Measurements from ENCODE around the gene CACNA2D3. TPM values are rescaled to one million over a fixed set of nuclear protein-coding genes. Genes with fewer than 3 reads are reported as not detected.

Gene CACNA2D3
- polyA plus RNA-seq, 12 donors, result 1.3 to 4.9 (median 3.1) TPM; not detected in 2

DNA sequence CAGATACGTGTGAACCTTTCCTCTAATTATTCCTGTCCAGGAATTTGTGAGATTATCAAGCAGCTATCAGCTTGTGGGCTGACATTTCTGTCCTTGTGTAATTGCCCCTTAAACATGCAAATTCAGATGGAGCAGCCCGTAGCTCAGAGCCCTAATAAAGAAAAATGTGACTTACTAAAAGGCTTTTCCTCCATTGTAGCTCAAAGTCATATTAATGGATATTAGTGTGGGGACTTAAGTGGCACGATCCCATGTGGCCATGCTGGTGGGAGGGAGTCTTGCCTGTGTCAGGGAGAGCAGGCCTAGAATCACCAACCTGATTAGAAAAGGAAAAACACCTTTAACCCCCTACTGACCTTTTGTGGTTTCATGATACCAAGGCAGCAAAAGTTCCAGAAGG lies 406.3 kb downstream of the CACNA2D3 start:
- no peak for DNase-seq

DNA sequence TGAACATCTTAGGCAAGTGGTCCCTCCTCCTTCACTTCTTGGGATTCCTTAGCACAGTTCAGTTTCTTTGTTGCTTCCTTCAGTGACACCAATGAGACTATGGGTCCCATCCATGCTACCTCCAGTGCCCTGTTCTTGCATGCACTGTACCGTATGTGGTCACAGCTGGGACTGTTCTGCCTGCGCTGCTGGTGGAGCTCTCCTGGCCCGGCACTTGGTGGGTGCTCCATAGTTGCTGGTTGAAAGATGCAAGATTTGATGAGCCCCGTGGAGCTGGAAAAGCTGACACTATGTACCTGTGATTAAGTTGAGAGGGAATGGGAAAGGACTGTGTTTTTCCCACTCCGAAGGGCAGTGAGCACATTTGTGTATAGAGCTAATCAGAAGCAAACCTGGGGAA lies 407.7 kb downstream of the CACNA2D3 start:
- no peak for DNase-seq

DNA sequence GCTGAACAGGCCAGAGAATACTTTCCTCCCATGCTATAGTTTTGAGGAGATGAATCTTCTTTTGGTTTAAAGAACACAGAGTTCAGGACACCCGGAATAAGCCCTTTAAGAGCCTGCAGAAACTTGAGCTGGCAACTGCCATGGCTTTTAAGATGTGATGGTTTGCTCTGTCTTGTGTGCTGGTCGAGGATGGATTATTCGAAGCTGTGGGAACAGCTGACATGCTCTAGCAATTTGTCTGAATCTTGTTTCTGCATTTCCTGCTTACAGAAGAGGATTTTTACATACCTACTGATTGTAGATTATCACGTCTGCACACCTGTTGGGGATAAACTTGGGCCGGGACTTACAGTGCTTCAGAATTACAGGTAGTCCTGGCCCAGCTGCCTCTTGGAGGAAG lies 408.6 kb downstream of the CACNA2D3 start:
- no peak for DNase-seq

DNA sequence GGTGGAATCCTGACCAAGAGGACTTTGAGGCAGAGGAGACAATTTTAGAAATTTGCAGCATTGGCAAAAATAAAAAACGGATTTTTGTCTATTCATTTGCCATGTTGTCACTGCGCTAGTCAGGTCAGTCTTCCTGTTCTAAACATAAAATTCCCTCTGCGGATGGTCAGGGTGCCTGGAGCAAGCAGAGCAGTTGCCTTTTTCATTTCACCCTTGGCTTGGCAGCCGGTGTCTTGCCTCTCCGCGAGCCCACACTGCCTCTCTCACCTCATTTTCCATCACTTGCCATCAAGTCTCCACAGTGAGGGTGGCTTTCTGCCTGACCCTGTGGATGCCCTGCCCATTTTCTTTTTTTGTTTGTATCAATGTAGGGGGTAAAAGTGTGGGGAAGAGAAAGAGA lies 409.4 kb downstream of the CACNA2D3 start:
- no peak for DNase-seq

DNA sequence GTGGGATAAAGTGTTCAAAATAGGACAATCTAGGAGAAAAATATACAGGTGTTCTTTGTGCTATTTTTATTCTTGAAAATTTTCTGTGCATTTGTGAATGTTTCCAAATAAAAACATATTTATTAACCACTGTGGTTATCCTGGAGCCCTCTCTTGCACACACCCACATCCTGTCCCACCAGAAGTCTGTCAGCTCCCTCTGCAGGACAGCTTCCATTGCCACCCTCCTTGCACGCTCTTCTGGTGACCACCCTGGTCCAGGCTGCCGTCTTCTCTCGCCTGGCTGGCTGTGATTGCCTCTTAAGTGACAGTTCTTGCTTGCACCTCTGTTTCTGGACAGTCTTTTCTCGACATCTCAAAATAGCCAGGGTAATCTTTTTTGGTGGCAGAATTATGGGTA lies 411.5 kb downstream of the CACNA2D3 start:
- DNase-seq, result no peak

DNA sequence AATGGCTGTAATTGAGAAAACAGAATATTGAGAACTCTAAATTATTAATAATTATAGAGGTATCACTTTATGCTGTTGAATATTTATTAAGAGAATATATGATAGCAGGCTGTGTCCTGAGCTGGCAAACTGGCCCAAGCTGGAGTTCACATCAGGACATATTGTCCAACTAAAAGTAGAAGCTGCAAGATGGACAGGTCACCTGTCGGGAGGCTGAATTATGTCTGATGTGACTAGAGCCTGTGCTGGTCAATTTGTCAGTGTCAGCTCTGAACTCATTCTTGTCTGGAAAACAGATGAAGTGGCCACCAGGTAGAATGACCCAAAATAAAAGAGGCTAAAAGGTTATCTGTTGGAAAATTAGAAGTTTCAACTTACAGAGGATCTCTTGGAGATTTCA lies 413.3 kb downstream of the CACNA2D3 start:
- DNase-seq, result no peak

DNA sequence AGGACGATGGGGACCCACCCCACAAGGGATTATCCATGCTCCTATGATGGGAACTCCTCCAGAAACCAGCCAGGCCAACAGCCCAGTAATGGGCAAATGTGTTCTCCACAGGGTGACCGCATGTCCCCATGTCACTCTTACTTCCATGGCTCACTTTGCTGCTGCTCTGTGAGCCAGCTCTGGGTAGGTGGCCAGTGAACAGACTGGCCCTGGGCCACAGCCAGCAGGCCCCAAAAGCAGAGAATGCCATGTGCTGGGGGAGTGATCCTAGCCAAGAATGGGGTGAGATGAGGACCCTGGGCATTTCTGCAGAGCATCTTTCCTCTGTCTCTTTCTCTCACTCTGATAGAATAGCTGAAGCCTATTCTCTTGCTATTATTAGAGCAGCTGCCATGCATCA lies 414.1 kb downstream of the CACNA2D3 start:
- no peak for DNase-seq

DNA sequence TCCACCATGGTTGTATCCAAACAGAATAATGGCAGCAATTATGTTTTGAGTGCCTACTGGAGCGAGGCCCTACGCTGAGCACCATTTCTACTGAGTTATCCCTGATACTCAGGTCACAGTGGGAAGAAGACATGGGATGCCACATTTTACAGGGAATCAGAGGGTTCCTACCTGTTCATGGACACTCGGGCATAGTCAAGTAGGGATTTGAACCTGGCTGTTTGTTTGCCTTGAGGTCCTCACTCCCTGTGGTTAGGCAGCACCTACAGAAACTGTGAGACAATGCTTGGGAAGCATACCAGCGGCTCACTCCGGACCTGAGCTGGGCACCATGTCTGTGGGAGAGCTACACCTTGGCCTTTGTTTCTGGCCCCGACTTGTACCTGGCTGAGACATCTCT lies 415.2 kb downstream of the CACNA2D3 start:
- no peak for DNase-seq

DNA sequence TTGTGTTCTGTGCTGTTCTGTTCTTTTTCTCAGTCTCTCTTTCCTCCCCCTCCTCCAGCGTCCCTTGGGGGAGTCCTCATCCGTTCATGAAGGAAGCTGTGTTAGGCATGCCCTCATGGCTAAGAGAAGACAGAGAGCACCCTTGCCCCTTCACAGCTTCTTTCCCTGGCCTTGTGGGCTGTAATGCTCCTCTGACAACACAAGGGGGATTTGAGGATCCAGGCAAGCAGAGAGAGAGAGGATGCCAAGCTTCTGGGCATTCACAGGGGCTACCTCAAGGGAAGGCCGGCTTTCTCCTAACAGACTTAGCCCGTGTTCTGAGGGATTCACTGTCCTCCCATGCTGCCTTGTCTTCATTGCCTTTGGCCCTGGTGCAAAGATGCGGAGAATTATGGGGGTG lies 416.0 kb downstream of the CACNA2D3 start:
- no peak for DNase-seq

DNA sequence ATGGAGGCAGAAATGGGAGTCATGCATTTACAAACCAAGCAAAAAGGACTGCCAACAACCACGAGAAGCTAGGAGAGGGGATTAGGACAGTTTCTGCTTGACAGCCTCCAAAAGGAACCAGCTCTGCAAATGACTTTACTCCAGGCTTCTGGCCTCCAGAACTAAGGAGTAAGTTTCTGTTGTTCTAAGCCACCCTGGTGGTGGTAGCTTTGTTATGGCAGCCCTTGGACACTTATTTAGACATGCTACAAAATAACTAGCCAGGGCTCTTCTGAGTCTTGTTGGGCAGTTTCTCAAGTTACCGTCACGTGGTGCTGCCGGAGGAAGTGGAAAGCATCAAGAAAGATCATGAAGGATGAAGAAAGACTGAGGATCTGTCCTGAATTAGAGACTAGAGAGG lies 419.0 kb downstream of the CACNA2D3 start:
- DNase-seq, result no peak

DNA sequence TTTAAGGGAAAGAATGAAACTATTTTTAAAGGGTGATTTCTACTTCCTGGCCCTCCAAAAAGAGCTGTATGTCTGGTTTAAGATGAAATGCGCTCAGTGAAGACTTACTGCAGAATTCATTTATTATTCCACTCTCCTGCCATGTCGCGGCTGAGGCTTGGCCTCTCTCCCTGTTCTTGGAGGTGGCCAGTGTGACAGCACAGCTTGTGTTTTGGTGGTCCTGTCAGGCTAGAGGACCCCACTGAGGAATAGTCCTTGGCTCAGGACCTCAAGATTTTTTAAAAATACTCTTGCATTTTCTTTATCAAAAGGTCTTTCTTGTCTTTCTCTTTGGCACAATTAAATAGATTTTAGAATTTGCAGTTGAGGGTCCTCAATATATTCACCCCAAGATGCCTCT lies 421.1 kb downstream of the CACNA2D3 start:
- no peak for DNase-seq

DNA sequence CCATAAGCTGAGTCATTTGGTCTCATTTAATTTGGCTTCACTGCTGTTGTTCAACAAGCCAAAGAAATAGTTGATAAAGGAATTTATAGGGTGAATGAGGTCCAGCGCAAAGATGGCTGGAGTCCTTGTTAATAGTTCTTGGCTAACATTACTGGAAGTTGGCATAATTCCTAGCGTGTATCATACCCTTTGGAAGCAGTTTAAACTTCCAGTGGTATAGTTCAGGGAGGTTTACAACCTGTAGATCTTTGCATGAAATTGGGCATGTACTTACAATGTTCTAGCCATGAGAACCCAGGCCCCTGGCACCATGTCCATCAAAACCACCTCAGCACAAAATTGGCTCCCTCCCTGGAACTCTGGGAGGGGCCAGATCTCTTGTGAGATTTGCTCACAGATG lies 424.7 kb downstream of the CACNA2D3 start:
- no peak for DNase-seq

DNA sequence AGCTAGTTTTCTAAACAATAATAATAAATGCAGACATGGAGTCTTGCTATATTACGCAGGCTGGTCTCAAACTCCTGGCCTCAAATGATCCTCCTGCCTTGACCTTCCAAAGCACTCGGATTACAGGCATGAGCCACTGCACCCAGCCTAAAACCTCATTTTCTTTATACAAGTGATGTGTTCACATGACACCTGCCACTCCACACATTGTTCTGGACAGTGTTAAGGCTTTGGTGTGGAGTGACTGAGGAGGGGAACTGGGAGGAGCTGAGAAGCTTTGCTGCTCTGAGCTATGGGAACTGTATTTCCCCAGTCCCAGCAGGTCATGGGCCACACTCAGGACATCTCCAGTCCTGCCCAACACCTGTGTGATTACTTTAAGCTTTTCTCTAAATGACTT lies 425.5 kb downstream of the CACNA2D3 start:
- DNase-seq, result no peak

DNA sequence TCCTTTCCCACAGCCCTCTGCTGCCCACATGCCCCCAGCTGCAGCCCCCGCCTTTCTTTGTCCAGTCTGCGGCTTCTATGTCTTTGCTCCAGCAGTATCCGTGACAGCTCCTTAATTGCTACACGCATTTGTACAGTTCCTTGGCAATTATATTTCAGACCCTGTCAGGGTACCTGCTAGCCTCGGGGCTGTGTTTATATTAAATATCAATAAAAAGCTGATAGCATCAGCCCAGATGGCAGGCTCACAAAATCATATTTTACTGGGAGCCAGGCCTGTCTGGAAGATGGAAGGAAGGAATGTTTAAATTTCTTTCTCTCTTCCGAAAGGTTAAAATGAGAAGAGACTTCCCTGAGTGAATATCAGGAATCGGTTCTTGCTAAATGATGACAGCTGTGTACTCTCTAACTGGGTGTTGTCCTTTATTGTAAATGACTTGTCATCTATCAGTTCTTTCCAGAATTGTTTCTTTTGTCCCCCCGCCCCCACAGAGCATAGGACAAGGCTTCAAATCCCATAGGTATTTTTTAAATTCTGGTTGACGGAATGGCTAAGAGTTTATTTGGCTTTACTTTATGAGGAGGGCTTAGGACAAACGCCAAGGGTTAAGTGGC lies 427.4 kb downstream of the CACNA2D3 start:
- no peak for DNase-seq

DNA sequence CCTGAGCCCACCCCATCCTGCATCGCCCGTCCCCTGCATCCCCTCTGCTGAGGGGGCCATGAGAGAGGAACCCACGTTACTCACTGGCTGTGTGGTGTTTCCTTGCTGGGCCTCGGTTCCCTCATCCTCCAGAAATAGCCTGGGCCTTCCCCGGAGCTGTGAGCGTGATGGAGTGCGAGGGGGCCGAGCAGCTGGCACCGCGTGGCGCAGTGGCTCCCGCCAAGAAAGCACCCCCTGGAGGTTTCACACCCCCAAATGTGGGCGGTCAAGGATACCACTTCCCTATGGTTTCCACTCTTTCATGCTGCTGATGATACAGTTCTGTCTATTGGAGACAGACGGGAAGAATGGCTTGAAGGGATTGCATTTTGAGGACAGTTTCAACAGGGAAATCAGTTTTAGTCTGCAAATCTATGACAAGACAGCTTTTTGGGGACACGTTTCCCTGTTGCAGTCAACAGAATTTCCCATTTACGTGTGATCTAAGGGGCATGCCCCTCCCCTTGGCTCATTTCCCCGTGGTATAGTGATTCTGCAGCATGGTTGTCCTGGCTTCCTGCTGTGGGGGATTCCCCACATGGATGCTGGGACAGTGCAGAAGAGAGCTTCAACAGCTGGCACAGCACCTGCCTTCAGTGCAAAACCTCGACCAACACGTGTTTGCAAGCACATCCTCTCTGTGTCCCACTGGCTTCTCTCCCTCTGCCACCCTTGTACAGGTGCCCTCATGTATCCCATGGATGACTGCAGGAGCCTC lies 428.0 kb downstream of the CACNA2D3 start:
- DNase-seq, result no peak

DNA sequence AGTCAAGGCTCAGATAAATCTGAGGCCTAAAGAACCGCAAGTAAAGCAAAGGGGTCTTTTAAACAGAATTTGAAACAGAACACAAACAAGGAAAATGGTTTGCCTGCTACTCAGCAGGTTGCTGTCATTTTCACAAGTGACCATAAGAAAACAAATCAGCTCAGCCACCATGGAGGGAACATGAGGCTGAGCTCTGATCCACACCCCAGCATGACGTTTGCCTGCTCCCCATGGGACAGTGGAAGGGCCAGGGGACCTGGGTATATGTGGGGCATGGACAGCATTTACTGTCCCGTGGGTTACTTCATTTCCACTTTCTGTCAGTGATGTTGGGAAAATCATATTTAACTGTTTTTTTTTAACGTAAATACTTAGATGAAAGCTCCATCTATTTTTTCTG lies 434.3 kb downstream of the CACNA2D3 start:
- no peak for DNase-seq

DNA sequence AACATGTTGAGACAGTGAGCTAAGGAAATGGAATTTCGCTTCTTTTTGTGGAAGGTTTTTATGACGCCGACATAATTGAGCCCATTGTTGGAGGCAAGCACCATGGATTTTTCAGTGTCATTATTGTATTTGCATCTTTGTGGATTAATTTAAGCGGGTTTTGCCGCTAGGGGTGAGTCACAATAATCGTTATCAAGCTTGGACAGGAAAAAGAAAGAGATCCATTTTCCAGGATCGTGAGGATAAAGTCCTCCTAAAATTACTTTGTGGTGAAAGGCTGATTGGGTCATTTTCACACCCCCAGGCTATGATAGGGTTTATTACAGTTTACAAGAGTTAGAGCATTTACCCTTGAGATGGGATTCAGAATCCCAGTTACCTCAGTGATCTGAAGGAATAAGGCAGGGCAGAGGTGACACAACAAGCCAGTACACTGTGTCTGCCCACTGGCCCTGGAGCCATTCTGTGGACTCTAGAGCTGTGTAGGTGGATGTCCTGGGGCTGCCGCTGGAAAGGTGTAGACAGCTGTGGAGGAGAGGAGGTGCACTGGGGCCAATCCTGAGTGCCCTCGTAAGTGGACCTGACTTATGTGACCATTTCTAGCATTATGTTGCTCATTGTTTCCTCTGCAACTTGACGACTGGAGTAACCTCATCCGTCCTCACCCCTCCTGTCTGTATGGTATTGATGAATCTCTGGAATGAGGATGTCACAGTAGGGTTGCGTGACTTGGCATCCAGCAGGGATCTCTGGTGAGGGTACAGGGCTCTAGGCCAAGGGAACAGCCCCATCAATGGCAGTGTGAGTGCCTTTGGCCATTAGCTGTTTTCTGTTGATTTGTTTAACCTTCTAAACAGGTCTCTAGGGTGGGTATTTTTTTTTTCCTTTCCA lies 435.4 kb downstream of the CACNA2D3 start:
- DNase-seq, result no peak

DNA sequence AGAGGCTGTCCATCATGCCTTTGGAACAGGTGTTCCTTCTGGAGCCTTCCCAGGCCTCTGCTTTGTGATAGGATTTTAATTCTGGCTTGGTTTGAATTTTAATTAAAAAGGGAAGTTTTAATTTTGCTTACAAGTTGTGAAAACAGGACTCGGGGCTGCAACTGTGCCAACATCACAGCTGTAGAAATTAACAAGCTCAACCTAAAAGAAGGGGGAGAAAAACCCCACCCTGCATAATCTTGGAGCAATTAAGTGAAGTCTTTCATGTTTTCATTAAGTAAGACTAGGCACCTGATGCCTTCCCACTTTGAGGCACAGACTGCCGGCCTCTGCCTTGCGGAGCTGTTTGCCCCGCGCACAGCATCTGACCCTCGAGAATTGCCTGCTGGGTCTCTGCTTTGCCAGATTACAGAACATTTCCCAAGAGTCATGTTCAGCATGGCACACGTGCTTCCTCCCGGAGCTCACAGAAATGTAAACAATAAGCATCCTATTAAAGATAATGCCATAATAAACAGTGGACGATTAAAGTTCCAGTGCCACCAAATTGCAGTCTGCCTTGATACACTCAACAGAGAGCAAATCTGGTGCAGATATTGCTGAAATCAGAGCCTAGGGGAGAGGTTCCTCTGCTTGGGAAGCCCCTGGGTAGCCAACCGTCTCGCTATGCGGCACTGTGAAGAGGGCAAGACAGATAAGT lies 441.3 kb downstream of the CACNA2D3 start:
- no peak for DNase-seq

DNA sequence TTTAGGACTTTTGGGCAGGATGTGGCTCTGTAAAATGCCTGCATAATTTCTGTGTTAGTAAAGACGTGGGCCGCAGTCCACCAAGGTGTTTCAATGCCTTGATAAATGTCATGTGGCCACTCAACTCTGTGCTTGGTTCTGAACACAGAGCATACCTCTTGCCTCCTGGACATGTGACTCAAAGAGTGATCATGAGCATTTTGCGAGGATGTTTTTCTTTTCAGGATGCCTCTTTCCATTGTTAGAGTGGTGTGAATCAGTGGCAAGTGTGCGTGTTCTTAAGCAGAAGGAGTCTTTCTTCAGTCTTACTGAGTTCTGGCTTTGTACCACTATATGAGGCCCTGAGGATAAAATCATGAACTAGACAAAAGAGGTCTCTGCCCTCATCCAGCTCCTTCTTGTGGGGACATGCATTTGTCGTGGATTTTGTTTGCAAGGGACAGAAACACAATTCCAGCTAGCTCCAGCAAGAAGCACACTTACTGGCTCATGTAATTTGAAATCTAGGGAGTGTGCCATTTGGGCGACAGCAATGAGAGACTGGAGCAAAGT lies 442.1 kb downstream of the CACNA2D3 start:
- no peak for DNase-seq

DNA sequence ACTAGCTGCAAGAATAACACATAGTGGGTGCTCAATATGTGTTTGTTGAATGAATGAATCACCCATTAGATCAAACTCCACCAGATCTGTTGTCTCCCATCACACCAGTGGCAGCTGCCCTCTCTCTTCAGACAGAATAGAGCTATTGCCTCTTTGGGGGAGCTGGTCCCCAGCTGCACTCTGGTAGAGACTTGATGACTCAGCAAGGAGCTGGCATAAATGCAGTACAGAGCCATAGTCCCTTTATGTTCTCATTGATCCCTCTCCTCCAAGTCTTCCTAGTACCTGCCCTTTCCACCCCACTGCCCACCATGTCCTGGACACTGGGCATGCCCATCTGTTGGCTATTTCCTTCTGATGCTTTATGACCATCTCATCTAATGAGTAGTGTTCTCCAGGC lies 443.6 kb downstream of the CACNA2D3 start:
- DNase-seq, result no peak

DNA sequence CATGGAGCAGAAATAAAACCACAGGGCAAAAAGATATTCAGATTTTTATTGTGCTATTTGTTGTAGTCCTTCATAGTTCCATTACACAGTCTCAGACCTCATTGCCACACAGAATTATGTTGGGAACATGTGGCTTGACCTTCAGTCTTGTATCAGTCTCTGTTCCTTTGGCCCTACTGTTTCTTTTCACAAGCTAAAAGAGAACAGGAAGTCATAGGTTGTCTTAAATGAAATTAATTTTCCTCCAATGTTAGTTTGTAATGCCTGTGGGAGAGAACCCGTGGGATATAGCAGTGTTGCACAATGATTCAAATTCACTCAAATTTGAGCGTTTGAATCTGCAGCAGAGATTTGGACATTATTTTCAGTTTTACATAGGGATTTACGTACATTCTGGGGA lies 445.6 kb downstream of the CACNA2D3 start:
- DNase-seq, result no peak

DNA sequence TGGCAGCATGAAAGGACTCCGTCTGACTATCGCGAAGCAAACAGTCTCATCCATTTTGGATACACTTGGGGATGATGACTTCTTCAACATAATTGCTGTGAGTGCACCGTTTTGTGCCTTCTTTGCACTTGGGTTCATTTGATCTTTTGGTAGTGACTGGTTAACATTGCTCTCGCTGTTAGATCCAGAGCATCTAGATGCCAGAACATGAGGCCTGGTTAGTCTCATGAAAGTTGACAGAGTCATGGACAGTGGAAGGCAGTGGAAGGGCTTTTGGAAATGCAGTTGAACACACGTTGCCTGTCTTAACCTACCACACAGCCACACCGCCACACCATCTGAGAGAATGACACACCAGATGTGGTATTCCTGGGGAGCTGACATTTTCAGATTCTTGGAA lies 447.7 kb downstream of the CACNA2D3 start:
- DNase-seq, result no peak

Data from muscle of arm (tissue), 12 donors.